HG03565 (cell line): ENCODE measurements around the gene NPFFR1.
A peak's percentile ranks its signal among the peaks of the same experiment; 100 is the strongest.

Source experiments
- ATAC-seq: cut with Tn5 transposase; IDR thresholded peaks from one replicate; pipeline ENCODE4 v1.9.1; 2021; ENCODE audit warnings: mild to moderate bottlenecking, moderate library complexity; ENCODE audit not compliant: unreplicated experiment

The NPFFR1 gene

DNA sequence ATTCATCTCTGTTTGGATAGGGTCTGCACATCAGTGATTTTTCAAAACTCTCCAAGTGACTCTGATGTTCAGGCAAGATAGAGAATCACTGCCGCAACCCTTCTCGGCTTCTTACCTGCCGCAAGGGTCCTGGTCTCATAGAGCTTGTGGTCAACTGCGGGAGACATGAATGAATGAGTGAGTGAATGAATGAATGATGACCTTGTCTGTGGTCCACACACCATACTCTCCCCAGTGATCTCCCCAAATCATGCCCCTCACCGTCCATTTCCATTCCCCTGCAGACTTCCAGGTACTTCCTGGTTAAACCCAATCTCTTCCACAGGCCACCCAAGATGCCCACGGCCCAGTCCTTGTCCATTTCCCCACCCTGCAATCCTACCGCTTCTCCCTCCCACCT, 5.9 kb upstream of the NPFFR1 start:
- no peak for ATAC-seq

DNA sequence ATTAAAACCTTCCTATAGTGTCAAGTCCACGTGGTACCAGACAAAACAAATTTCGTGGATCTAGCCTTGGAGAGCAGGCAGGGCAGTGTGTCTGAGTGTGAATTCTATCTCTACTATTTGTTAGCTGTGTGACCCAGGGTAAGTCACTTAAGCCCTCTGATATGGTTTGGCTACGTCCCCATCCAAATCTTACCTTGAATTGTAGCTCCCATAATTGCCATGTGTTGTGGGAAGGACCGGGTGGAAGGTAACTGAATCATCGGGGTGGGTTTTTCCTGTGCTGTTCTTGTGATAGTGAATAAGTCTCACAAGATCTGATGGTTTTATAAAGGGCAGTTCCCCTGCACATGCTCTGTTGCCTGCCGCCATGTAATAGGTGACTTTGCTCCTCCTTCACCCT, 2.8 kb upstream of the NPFFR1 start:
- no peak for ATAC-seq

DNA sequence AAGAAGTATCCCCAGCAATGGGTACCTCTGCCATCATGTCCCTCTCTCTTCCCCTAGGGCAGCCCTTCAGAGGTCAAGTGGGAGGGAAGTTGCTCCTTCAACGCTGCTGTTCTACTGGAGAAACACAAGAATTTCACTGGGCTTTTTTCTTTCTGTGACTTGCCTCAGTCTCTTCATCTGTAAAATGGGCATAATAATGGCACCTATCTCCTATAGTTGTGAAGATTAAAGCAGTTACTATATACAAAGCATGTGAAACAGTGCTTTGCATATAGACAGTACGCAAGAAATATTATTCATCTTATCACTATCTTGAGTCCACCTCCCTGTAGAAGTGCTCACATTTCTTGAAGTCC, 1.6 kb upstream of the NPFFR1 start:
- no peak for ATAC-seq

DNA sequence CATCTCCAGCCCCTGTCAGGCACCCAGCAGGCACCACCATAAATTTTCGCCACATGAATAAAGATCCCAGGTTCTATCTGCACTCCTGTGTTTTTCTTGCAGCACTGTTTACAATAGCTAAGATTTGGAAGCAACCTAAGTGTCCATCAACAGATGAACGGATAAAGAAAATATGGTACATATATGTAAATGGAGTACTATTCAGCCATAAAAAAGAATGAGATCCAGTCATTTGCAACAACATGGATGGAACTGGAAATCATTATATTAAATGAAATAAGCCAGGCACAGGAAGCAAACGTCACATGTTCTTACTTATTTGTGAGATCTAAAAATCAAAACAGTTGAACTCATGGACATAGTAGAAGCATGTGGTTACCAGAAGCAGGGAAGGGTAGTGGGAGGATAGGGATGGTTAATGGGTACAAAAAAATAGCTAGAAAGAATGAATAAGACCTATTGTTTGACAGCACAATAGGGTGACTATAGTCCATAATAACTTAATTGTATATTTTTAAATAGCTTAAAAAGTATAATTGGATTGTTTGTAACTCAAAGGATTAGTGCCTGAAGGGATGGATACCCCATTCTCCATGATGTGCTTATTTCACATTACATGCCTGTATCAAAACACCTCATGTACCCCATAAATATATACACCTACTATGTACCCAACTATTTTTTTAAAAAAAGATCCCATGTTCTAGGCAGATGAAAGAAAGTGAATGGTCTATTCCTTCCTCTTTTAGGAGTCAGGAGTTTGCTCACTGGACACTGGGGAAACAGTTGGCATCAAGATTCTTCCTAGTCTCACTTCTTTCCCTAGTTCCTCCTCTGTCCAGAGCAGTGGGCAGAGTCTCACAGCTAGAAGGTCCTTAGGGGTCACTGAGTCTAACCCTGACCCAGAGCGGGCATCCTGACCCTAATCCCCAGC, 1.0 kb upstream of the NPFFR1 start:
- no peak for ATAC-seq

DNA sequence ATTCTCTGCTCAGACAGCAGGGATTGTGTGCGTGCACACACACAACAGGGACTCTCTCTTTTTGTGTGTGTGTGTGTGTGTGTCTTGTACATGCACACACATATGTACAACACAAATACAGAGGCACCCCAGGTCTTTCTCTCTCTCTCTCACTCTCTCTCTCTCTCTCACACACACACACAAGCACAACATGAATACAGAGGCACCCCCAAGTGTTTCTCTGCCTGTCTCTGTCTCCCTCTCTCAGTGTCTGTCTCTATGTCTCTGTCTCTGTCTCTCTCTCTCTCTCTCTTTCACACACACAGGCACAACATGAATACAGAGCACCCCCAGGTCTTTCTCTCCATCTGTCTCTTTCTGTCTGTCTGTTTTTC, 746 bp downstream of the NPFFR1 start:
- no peak for ATAC-seq

DNA sequence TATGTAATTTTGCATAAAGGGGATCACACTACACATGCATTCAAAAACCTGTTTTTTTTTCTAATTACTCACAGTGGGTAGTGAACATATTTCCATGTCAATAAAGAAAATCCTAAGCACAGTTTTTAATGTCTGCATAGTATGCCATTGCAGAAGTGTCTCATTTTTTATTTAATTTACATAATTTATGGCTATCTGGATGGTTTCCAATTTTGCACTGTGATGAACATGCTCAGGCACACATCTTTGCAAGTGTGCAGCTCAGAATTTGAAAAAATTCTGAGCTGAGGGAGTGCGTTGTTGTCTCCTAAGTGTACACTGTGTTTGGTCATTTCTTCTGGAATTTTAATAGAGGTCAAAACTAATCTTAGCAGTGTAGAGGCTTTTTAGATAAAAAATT, 2.2 kb downstream of the NPFFR1 start:
- ATAC-seq: no peak

DNA sequence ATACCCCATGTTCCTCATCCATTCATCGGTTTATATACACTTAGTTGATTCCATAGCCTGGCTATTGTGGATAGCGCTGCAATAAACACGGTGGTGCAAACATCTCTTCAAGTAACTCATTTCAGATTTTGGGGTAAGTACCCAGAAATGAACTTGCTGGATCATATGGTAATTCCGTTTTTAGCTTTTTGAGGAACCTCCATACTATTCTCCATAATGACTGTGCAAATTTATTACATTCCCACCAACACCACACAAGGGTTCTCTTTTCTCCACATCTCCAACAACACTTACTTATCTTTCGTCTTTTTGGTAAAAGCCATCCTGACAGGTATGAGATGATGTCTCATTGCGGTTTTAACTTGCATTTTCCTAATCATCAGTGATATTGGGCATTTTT, 3.7 kb downstream of the NPFFR1 start:
- ATAC-seq: no peak

DNA sequence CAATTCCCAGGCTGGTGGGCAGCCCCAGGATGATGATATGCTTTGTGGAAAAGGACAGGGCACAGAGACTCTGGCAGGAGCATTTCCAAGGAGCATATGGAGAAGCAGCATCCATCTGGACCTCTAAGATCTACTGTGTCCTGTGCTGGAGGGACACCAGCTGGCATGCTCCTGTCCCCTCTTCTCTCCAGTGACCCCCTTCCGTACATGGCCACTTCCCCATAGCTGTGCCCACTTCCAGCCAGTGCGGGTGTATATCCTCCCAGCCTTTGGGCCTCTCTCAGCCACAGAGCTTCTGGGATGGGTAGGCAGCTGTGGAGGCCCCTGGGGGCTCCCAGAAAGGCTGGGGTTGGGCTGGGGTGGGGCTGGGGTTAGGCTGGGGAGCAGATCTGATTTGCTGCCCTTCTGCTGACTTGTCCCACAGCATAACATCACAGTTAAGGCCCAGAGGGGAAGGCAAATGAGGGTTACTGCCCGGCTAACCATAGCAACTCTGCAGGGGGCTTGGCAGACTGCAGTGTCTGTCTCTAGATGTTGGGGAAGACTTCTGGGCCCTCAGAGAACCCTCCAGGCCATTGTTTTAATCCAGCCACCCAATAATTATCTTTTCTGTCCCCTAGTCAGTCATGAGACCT, 6.3 kb downstream of the NPFFR1 start:
- no peak for ATAC-seq

DNA sequence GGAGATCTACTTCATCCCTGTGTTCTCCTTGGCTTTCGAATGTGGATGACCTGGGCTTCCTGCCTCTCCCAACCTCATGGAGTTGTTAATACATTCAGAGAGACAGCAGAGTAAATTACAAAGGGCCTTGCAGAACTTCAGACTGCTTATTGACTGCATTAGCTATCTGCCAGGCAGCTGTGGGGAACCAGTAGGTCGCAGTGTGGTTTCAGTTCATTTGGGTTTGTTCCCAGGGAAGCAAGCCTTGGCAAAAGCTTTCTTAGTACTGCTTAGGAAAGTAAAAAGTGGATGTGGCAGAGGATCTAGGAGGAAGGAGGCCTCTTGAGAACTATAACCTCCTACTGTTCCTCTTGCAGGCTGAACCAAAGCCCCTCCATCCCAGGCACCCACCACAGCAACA, 9.2 kb downstream of the NPFFR1 start:
- ATAC-seq: no peak

DNA sequence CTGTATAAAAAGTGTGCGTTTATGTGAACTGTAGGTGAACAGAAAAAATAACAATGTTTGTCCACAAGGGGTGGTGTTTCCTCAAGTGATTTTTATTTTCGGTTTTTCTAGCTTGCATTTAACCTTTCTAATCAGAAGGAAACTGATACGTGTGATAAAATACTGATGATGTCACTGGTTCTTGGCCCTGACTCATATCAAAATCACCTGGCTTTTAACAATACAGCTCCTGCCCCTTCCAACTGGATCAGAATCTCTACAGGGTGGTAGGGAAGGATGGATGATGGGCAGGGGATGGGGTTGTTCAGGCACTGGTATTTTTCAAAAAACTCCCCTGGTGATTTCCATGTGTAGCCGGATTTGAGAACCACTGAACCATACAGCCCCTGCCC, 10.9 kb downstream of the NPFFR1 start:
- ATAC-seq: peak; percentile 63

DNA sequence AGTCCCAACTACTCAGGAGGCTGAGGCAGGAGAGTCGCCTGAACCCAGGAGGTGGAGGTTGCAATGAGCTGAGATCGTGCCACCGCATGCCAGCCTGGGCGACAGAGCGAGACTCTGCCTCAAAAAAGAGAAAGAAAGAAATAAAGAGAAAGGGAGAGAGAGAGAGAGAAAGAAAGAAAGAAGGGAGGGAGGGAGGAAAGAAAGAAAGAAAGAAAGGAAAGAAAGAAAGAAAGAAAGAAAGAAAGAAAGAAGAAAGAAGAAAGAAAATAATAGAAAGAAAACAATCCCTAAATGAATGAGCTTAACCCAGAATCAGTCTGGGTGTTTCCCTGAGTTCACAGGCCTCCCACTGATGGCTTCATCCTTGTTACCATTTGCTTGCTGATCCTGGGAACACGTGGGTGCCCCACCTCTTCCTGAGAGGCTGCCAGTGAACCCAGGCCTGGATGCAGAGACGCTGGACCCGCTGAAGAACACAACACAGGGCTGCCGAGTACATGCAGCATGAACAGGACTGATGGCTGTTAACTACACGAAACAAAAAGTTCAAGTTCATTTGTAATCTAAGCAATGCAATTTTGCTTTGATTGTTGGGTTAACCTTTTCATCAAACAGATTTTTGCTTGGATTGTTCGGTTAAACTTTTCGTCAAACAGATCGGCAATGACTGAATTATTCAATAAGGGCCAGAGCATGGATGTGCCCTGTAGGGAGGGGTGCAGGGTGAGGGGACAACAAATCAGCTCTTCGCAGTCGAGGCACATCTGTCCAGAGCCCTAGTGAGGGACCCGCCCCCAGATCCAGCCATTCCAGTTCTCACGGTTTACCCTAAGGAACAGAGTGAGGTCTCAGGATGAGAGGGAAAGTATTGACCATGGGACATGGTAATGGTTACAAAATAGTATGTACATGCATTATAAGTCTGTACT, 11.5 kb downstream of the NPFFR1 start:
- no peak for ATAC-seq

DNA sequence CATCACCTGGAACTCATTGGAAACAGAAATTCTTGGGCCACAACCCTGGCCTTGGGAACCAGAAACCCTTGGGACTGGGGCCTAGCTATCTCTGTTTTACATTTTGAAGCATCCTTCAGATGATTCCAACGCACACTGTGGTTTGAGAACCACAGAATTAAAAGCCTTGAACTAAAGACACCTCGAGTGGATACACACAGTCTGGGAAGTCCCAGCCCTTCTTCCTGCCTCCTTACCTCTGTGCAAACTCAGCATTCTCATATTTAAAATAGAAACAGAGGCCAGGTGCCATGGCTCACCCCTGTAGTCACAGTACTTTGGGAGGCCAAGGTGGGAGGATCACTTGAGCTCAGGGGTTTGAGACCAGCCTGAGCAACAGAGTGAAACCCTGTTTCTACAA, 12.9 kb downstream of the NPFFR1 start:
- ATAC-seq: no peak

DNA sequence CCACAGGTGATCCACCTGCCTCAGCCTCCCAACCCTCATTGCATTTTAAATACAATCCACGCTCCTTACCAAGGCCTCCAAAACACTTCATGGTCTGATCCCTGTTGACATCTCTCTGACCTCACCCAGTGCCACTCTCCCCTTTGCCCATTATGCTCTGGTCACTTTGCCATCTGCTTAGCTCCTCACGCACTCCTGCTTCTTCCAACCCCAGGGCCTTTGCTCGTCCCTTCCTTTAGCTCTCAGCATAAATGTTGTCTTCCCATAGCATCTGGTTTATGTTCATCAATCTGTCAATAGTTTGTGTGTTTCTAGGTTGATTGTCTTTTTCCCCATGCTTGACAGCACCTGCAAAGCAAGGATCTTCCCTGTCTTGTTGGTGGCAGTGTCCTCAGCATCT, 14.1 kb downstream of the NPFFR1 start:
- ATAC-seq: no peak

DNA sequence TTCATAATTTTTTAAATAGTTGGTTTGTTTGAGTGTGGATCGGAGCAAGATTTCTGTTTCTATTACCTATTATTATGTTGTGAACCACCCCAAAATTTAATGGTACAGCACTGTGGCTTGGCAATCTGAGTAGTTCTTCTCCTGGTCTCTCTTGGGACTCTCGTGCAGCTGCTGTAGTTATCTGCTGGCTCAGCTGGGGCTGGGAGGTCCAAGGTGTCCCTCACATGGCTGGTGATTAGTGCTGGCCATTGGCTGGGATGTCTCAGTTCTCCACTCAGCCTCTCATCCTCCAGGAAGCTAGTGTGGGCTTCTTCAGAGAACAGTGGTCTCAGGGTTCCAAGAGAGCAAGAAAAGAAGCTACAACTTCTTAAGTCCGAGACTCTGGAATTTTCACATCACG, 15.4 kb downstream of the NPFFR1 start:
- no peak for ATAC-seq

DNA sequence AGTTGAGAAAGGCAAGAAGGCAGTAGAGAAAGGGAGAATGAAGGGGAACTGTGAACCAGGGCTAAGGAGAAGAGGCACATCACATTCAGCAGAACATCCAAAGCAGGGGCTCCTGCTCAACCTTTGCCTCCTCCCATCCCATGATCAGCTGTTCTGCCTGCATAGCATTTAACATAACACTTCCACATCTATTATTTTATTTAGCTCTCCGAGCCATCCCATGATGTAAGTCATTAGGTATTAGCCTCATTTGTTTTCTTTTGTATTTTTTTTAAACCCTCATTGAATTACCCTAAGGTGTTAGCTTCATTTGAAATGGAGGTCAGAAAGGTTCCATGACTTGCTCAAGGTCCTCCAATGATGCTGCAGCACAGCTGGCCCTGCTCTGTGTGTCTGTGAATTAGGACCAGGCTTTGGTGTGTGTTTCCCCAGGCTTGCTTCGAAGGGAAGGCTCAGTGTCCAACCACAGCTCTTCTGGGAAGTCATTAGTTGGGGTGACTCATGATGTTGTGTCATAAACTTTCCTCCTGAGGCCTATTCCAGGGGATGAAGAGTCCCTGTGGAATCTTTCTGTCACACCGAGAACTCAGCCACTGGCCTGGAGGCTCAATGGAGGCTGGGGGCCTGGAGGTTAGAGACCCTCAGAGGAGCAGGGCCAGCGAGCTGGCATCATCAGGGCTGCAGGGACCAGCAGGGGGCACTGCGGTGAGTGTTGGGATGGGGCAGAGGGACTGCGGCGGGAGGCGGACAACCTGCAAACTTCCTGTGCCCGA, 16.5 kb downstream of the NPFFR1 start:
- ATAC-seq: no peak

DNA sequence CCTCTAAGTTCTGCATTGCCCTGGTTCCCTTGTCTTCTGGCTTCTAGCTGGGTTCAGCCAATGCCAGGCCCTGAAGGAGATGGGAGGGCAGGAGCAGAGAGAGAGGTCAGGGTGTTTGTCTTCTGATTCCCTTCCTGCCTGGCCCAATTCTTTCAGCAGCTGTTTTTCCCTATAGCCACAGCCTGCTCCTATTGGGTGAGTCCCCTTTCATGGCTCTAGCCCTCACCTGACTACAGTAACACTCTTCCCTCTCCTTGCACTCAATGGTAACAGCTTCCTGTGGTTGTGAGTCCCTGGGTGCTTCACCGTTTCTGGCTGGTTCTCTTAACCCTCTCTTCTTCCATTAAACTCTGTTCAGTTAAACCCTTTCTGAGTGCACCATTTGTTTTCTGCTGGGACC, 17.1 kb downstream of the NPFFR1 start:
- ATAC-seq: no peak

DNA sequence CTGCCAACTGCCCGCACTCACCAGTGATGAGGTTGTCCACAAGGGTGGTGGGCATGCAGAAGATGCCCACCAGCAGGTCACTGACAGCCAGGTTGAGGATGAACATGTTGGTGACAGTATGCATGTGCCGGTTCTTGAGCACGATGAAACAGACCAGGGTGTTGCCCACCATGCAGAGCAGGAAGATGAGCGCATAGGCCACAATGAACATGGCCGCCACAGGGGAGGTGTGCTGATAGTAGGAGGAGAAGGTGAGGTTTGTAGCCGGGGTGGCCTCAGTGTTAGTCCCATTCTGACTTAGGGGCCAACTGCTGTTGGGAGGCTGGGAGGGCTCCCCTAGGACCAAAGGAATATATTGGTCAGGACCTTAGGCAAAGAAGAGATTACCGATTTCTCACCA, 17.7 kb downstream of the NPFFR1 start:
- no peak for ATAC-seq

DNA sequence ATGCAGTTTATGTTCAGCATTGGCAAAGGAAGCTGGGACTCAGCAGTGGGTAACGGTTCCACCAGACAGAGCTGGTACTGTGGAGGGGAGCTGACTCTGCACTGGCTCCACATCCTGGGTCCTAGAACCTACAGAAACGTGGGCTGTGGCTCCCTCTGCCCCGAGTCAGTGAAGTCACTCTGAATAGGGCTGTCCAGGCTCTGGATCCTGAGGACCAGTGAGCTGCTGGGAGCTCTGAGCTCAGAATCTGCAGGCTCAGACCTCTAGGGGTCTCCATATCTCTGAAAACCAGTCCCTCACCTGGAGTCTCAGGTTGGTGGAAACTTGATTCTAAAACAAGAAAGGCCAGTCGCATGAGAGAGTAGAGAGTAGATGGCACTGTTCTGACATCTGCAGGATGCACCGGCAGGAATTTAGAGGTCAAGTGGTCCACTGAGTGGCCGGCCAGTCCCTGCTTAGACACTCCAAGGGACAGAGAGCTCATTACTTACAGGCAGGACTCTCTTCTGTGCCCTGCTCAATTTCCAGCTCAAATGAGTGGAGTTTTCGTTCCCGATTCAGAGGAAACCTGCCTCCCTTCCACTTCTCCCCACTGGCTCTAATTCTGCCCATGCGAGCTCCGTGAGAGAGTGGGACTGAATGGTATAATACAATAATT, 18.6 kb downstream of the NPFFR1 start:
- no peak for ATAC-seq

DNA sequence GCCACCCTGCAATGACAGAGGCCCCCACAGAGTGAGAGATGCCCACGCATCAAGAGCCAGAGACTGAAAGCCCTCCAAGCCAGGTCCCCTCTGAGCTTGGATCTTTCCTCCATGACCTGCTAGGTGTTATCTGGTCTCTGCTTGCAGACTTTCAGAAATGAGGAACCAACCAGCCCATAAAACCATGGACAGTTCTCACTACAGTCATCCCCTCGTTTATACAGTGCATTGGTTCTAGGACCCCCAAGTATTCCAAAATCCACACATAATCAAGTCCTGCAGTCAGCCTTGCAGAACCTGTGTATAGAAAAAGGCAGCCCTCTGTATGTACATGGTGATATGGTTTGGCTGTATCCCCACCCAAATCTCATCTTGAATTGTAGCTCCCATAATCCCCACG, 23.1 kb downstream of the NPFFR1 start:
- ATAC-seq: no peak

DNA sequence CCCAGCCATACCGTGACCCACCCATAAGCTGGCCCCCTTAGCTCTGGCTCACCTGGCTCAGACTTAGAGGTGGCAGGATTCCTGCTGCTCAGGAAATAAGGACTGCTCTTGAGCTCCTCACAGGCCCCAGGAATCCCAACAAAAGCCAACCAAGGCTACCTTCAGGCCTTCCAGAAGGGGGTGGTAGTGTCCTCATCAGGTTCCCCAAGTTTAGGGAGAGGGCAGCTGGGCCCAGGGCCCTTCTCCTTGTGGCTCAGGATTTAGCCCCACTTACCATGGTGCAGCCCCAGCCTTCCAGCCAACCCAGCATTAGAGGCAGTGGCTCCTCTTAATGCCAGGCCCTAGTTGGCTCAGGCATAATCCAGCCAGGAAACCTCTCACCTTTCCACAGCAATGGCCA, 23.5 kb downstream of the NPFFR1 start:
- no peak for ATAC-seq
